Esophagus squamous epithelium (tissue), 4 donors: ENCODE measurements around the gene CEP95.
"Not testable (repeated sequence)": the region's sequence is repeated elsewhere in the genome, so short reads cannot be mapped to it uniquely, and the experiment has no call there.

Experiments used
- POLR2A ChIP-seq, 4 donors: fragments of 450-650 bp; IDR thresholded peaks; one replicate each; pipeline ENCODE4 v1.6.1; 2017; ENCODE audit warnings: antibody characterized with exemption in 4 of 4, mild to moderate bottlenecking in 4 of 4, moderate library complexity in 3 of 4
- TF ChIP-seq, protein P1 (sequence below), 6 experiments: fragments of 450-650 bp in 4 of 6; fragments of 200-600 bp in 2 of 6; sonication (generic) in 2 of 6; IDR thresholded peaks; one replicate each; pipeline ENCODE4 v1.5.1; 2016 to 2019; ENCODE audit warnings: antibody characterized with exemption in 6 of 6, mild to moderate bottlenecking in 4 of 6, moderate library complexity in 4 of 6

DNA sequence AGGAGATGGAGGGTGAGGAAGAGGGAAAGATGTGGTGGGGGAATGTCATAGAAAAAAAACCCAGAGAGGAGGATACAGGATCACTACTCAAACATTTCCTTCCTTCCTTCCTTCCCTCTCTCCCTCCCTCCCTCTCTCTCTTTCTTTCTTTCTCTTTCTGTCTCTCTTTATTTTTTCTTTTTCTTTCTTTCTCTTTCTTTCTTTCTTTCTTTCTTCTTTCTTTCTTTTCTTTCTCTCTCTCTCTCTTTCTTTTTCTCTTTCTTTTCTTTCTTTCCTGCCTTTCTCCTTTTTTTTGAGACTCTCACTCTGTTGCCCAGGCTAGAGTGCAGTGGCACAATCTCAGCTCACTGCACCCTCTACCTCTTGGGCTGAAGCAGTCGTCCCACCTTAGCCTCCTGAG is 39.9 kb upstream of the CEP95 start:
- TF ChIP-seq POLR2A (IDR thresholded peaks at IDR 0.05): not testable (repeated sequence)
- TF ChIP-seq, protein P1, sequence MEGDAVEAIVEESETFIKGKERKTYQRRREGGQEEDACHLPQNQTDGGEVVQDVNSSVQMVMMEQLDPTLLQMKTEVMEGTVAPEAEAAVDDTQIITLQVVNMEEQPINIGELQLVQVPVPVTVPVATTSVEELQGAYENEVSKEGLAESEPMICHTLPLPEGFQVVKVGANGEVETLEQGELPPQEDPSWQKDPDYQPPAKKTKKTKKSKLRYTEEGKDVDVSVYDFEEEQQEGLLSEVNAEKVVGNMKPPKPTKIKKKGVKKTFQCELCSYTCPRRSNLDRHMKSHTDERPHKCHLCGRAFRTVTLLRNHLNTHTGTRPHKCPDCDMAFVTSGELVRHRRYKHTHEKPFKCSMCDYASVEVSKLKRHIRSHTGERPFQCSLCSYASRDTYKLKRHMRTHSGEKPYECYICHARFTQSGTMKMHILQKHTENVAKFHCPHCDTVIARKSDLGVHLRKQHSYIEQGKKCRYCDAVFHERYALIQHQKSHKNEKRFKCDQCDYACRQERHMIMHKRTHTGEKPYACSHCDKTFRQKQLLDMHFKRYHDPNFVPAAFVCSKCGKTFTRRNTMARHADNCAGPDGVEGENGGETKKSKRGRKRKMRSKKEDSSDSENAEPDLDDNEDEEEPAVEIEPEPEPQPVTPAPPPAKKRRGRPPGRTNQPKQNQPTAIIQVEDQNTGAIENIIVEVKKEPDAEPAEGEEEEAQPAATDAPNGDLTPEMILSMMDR (IDR thresholded peaks at IDR 0.05): not testable (repeated sequence)
